SK-N-SH treated with all-trans-retinoic acid at 6 μM for 48 hours (cell line): ENCODE data around the gene TAAR9.

Experiments used
- ATAC-seq: fragments of 200-7000 bp; cut with Tn5 transposase; 3 replicates; pipeline ENCODE4 v1.9.1; 2020; ENCODE audit warnings: mild to moderate bottlenecking, moderate library complexity
- ARNTL ChIP-seq: fragments of 450-650 bp; formaldehyde crosslinking; IDR thresholded peaks from 2 replicates; pipeline ENCODE4 v1.5.0; 2020; ENCODE audit warnings: low read depth, mild to moderate bottlenecking, moderate library complexity, borderline replicate concordance
- BACH2 ChIP-seq: fragments of 250-450 bp; sonication (Bioruptor Pico); IDR thresholded peaks from 2 replicates; pipeline ENCODE4 v1.9.0; 2021; ENCODE audit warnings: mild to moderate bottlenecking, borderline replicate concordance
- CREB5 ChIP-seq: fragments of 250-450 bp; sonication (Bioruptor Pico); IDR thresholded peaks from 2 replicates; pipeline ENCODE4 v1.5.1; 2020; ENCODE audit warnings: low read depth, mild to moderate bottlenecking, moderate library complexity
- CSDC2 ChIP-seq: fragments of 250-450 bp; sonication (Bioruptor Pico); IDR thresholded peaks from 2 replicates; pipeline ENCODE4 v1.5.0; 2020; ENCODE audit warnings: mild to moderate bottlenecking, moderate library complexity
- ESRRG ChIP-seq: fragments of 250-450 bp; sonication (Bioruptor Pico); IDR thresholded peaks from 2 replicates; pipeline ENCODE4 v1.6.1; 2021; ENCODE audit warnings: mild to moderate bottlenecking
- GLIS3 ChIP-seq: fragments of 250-450 bp; sonication (Bioruptor Pico); IDR thresholded peaks from 2 replicates; pipeline ENCODE4 v1.5.0; 2020; ENCODE audit warnings: mild to moderate bottlenecking, moderate library complexity
- ISL1 ChIP-seq: fragments of 250-450 bp; sonication (Bioruptor Pico); IDR thresholded peaks from 2 replicates; pipeline ENCODE4 v2.1.2; 2022; ENCODE audit warnings: mild to moderate bottlenecking, moderate library complexity
- OSR1 ChIP-seq: fragments of 250-450 bp; sonication (Bioruptor Pico); IDR thresholded peaks from 2 replicates; pipeline ENCODE4 v1.8.0; 2022; ENCODE audit warnings: moderate library complexity, mild to moderate bottlenecking, inconsistent platforms
- POU6F1 ChIP-seq: fragments of 250-450 bp; sonication (Bioruptor Pico); IDR thresholded peaks from 2 replicates; pipeline ENCODE4 v1.8.0; 2021; ENCODE audit warnings: low read depth, mild to moderate bottlenecking, moderate library complexity, borderline replicate concordance
- PPARA ChIP-seq: fragments of 250-450 bp; sonication (Bioruptor Pico); IDR thresholded peaks from 2 replicates; pipeline ENCODE4 v1.5.0; 2020; ENCODE audit warnings: mild to moderate bottlenecking, borderline replicate concordance
- RARB ChIP-seq: fragments of 250-450 bp; sonication (Bioruptor Pico); IDR thresholded peaks from 2 replicates; pipeline ENCODE4 v1.8.0; 2021; ENCODE audit warnings: mild to moderate bottlenecking, moderate library complexity
- TCF4 ChIP-seq: fragments of 250-450 bp; sonication (Bioruptor Pico); IDR thresholded peaks from 2 replicates; pipeline ENCODE4 v1.8.0; 2021; ENCODE audit warnings: mild to moderate bottlenecking, moderate library complexity, borderline replicate concordance
- TOX ChIP-seq: fragments of 250-450 bp; sonication (Bioruptor Pico); IDR thresholded peaks from 2 replicates; pipeline ENCODE4 v1.8.0; 2021; ENCODE audit warnings: mild to moderate bottlenecking, moderate library complexity, borderline replicate concordance
- ZC3H10 ChIP-seq: fragments of 250-450 bp; sonication (Bioruptor Pico); IDR thresholded peaks from 2 replicates; pipeline ENCODE4 v1.5.1; 2021; ENCODE audit warnings: mild to moderate bottlenecking, moderate library complexity
- ZFP3 ChIP-seq: fragments of 250-450 bp; sonication (Bioruptor Pico); IDR thresholded peaks from 2 replicates; pipeline ENCODE4 v1.5.0; 2020; ENCODE audit warnings: mild to moderate bottlenecking, moderate library complexity
- ZFP30 ChIP-seq: fragments of 450-650 bp; formaldehyde crosslinking; IDR thresholded peaks from 2 replicates; pipeline ENCODE4 v1.5.0; 2022; ENCODE audit warnings: mild to moderate bottlenecking, moderate library complexity
- ZNF565 ChIP-seq: fragments of 450-650 bp; formaldehyde crosslinking; conservative IDR thresholded peaks from 2 replicates; pipeline ENCODE4 v1.5.0; 2020; ENCODE audit warnings: low read depth, mild to moderate bottlenecking, moderate library complexity
- ZNF8 ChIP-seq: fragments of 450-650 bp; formaldehyde crosslinking; IDR thresholded peaks from 2 replicates; pipeline ENCODE4 v1.5.0; 2020; ENCODE audit warnings: mild to moderate bottlenecking, moderate library complexity
- TF ChIP-seq, protein P1 (sequence below): fragments of 250-450 bp; sonication (Bioruptor Pico); IDR thresholded peaks from 2 replicates; pipeline ENCODE4 v1.8.0; 2020; ENCODE audit warnings: mild to moderate bottlenecking, moderate library complexity, borderline replicate concordance
- TF ChIP-seq, protein P2 (sequence below): fragments of 250-450 bp; sonication (Bioruptor Pico); IDR thresholded peaks from 2 replicates; pipeline ENCODE4 v1.5.1; 2021; ENCODE audit warnings: mild to moderate bottlenecking, moderate library complexity
- TF ChIP-seq, protein P3 (sequence below): fragments of 250-450 bp; sonication (Bioruptor Pico); IDR thresholded peaks from 2 replicates; pipeline ENCODE4 v1.5.0; 2020; ENCODE audit warnings: mild to moderate bottlenecking, moderate library complexity

The TAAR9 gene

DNA sequence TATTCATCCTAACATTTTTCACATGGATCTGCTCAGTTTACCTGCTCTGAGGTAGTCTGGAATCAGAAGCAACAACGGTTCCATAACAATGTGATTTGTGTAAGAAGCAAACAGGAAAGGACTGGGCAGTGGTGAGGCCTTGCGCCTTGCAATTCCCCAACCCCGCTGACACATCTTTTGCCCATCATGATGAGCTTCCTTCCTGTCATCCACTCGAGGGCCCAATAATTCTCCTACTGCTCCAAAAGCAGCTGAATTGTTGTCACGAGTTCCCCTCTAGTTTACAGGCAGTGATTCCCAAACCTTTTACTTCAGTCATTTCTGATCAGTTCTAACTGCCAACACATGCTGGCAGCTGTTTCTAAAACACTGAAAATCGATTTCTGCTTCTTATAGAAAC lies 48.1 kb upstream of the TAAR9 start:
- ATAC-seq = no peak
- TF ChIP-seq CSDC2 (CRISPR knock-in tag) (no peak), ZFP3 (CRISPR knock-in tag) (no peak), POU6F1 (no peak), GLIS3 (no peak), ESRRG (CRISPR knock-in tag) (no peak)
- TF ChIP-seq, protein P1, sequence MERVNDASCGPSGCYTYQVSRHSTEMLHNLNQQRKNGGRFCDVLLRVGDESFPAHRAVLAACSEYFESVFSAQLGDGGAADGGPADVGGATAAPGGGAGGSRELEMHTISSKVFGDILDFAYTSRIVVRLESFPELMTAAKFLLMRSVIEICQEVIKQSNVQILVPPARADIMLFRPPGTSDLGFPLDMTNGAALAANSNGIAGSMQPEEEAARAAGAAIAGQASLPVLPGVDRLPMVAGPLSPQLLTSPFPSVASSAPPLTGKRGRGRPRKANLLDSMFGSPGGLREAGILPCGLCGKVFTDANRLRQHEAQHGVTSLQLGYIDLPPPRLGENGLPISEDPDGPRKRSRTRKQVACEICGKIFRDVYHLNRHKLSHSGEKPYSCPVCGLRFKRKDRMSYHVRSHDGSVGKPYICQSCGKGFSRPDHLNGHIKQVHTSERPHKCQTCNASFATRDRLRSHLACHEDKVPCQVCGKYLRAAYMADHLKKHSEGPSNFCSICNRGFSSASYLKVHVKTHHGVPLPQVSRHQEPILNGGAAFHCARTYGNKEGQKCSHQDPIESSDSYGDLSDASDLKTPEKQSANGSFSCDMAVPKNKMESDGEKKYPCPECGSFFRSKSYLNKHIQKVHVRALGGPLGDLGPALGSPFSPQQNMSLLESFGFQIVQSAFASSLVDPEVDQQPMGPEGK (CRISPR knock-in tag) = no peak

- TF ChIP-seq CSDC2 (CRISPR knock-in tag) (no peak), CREB5 (CRISPR knock-in tag) (no peak), ISL1 (CRISPR knock-in tag) (no peak), POU6F1 (no peak), BACH2 (CRISPR knock-in tag) (no peak), RARB (CRISPR knock-in tag) (no peak), OSR1 (no peak), PPARA (CRISPR knock-in tag) (no peak), ZNF565 (CRISPR knock-in tag) (no peak), ZNF8 (CRISPR knock-in tag) (no peak), ZFP30 (CRISPR knock-in tag) (no peak), ZFP3 (CRISPR knock-in tag) (no peak), TOX (CRISPR knock-in tag) (no peak), ZC3H10 (no peak), TCF4 (CRISPR knock-in tag) (no peak), ARNTL (CRISPR knock-in tag) (no peak), GLIS3 (no peak)
- TF ChIP-seq, protein P2, sequence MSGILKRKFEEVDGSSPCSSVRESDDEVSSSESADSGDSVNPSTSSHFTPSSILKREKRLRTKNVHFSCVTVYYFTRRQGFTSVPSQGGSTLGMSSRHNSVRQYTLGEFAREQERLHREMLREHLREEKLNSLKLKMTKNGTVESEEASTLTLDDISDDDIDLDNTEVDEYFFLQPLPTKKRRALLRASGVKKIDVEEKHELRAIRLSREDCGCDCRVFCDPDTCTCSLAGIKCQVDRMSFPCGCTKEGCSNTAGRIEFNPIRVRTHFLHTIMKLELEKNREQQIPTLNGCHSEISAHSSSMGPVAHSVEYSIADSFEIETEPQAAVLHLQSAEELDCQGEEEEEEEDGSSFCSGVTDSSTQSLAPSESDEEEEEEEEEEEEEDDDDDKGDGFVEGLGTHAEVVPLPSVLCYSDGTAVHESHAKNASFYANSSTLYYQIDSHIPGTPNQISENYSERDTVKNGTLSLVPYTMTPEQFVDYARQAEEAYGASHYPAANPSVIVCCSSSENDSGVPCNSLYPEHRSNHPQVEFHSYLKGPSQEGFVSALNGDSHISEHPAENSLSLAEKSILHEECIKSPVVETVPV (CRISPR knock-in tag) = no peak
- TF ChIP-seq, protein P3, sequence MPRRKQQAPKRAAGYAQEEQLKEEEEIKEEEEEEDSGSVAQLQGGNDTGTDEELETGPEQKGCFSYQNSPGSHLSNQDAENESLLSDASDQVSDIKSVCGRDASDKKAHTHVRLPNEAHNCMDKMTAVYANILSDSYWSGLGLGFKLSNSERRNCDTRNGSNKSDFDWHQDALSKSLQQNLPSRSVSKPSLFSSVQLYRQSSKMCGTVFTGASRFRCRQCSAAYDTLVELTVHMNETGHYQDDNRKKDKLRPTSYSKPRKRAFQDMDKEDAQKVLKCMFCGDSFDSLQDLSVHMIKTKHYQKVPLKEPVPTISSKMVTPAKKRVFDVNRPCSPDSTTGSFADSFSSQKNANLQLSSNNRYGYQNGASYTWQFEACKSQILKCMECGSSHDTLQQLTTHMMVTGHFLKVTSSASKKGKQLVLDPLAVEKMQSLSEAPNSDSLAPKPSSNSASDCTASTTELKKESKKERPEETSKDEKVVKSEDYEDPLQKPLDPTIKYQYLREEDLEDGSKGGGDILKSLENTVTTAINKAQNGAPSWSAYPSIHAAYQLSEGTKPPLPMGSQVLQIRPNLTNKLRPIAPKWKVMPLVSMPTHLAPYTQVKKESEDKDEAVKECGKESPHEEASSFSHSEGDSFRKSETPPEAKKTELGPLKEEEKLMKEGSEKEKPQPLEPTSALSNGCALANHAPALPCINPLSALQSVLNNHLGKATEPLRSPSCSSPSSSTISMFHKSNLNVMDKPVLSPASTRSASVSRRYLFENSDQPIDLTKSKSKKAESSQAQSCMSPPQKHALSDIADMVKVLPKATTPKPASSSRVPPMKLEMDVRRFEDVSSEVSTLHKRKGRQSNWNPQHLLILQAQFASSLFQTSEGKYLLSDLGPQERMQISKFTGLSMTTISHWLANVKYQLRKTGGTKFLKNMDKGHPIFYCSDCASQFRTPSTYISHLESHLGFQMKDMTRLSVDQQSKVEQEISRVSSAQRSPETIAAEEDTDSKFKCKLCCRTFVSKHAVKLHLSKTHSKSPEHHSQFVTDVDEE (CRISPR knock-in tag) = no peak
- no peak for ATAC-seq
Measured at GRCh38 chr6:132490478-132491204, 47.4 kb upstream of the TAAR9 start.
